ENCODE results near the gene TRAPPC2L. TPM values are rescaled to one million over a fixed set of nuclear protein-coding genes. Genes with fewer than 3 reads are reported as not detected.

The TRAPPC2L gene
- total and polyA plus RNA-seq, 10 donors, result 28.9 to 87.5 (median 41.7) TPM

GRCh38 chr16:88878967-88879787, 22.2 kb downstream of the TRAPPC2L start:
- Histone ChIP-seq H3K27me3 (replicated peaks in 1 of 7) (no peaks in the 10 kb centered on the region), H3K4me3 (no peak overlapping the region), H3K36me3 (peaks cover 0 to 100% (median 69%) of the 10 kb centered on the region in 6 donors), H3K4me1 (peaks cover 0 to 16% (median 12%) of the 10 kb centered on the region in 6 donors), H3K27ac (no peak overlapping the region), H3K9me3 (no peaks in the 10 kb centered on the region)
- intact Hi-C loops (cut with DNase I; ENCODE audit: low total_unique reads), result no loop called here
- no peak for DNase-seq
- peak in 1 of 3 donors; percentile 37 for TF ChIP-seq POLR2AphosphoS5 (IDR thresholded peaks at IDR 0.05)
- no peak for TF ChIP-seq POLR2A (IDR thresholded peaks at IDR 0.05)
- TF ChIP-seq CTCF (IDR thresholded peaks at IDR 0.05 in 8 of 11, conservative IDR thresholded peaks at IDR 0.05 in 3 of 11), result no peak
- 87 to 96% (median 92%) methylated on average over 38 to 45 of the region's 45 CpGs for WGBS, 5 donors

GRCh38 chr16:88879788-88880055, 22.8 kb downstream of the TRAPPC2L start:
- no peak overlapping the region for H3K27ac ChIP-seq
- WGBS, 5 donors, result 78 to 96% (median 92%) methylated on average over 5 to 11 of the region's 11 CpGs
- H3K27me3 ChIP-seq (replicated peaks in 1 of 7), result no peaks in the 10 kb centered on the region
- no peak overlapping the region for H3K4me3 ChIP-seq
- TF ChIP-seq CTCF (IDR thresholded peaks at IDR 0.05 in 8 of 11, conservative IDR thresholded peaks at IDR 0.05 in 3 of 11), result no peak
- TF ChIP-seq POLR2A (IDR thresholded peaks at IDR 0.05), result no peak
- TF ChIP-seq POLR2AphosphoS5 (IDR thresholded peaks at IDR 0.05), result no peak
- no peaks in the 10 kb centered on the region for H3K9me3 ChIP-seq
- DNase-seq, result no peak
- peaks cover 0 to 16% (median 12%) of the 10 kb centered on the region in 6 donors for H3K4me1 ChIP-seq
- intact Hi-C loops (cut with DNase I; ENCODE audit: low total_unique reads), result no loop called here
- H3K36me3 ChIP-seq, result peaks cover 0 to 100% (median 74%) of the 10 kb centered on the region in 6 donors

- TF ChIP-seq POLR2AphosphoS5 (IDR thresholded peaks at IDR 0.05) (peak in 1 of 3 donors; percentile 15), CTCF (IDR thresholded peaks at IDR 0.05 in 8 of 11, conservative IDR thresholded peaks at IDR 0.05 in 3 of 11) (no peak)
- Histone ChIP-seq H3K36me3 (peaks cover 0 to 100% (median 81%) of the 10 kb centered on the region in 6 donors), H3K9me3 (no peaks in the 10 kb centered on the region), H3K4me3 (no peak overlapping the region), H3K27me3 (replicated peaks in 1 of 7) (no peaks in the 10 kb centered on the region), H3K4me1 (peaks cover 0 to 16% (median 12%) of the 10 kb centered on the region in 6 donors), H3K27ac (no peak overlapping the region)
- intact Hi-C loops (cut with DNase I; ENCODE audit: low total_unique reads), result no loop called here
- no peak for DNase-seq
- whole genome bisulfite sequencing, 5 donors, result 81 to 92% (median 88%) methylated on average over 21 to 36 of the region's 36 CpGs
These were observed 23.5 kb downstream of the TRAPPC2L start for GRCh38 chr16:88880226-88881006.
